ENCODE measurements around the gene TRPV3. TPM values are rescaled to one million over a fixed set of nuclear protein-coding genes. Genes with fewer than 3 reads are reported as not detected.

The TRPV3 gene
- total RNA-seq, 1 donor from 2014 or later = 1.6 TPM

DNA sequence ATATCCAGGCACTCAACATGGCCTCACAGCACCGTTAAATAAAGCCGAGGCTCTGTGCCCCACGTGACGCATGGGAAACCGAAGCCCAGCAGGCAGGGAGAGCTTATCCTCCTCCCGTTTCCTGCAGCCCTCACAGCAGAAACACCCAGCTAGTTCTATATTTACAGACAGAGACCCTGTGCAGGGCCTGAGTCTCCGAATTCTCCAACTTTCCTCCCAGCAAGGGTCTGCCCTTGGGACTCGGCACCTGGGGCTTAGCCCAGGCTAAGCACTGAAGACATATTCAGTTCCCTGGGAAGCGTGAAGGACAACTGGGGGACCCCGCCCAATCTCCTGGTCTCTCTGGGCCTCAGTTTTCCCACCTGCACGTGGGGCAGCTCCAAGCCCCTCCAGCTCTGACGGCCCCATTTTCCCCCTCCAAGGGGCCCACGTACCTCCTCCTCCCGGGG lies 29.2 kb downstream of the TRPV3 start:
- TF ChIP-seq, protein P1, sequence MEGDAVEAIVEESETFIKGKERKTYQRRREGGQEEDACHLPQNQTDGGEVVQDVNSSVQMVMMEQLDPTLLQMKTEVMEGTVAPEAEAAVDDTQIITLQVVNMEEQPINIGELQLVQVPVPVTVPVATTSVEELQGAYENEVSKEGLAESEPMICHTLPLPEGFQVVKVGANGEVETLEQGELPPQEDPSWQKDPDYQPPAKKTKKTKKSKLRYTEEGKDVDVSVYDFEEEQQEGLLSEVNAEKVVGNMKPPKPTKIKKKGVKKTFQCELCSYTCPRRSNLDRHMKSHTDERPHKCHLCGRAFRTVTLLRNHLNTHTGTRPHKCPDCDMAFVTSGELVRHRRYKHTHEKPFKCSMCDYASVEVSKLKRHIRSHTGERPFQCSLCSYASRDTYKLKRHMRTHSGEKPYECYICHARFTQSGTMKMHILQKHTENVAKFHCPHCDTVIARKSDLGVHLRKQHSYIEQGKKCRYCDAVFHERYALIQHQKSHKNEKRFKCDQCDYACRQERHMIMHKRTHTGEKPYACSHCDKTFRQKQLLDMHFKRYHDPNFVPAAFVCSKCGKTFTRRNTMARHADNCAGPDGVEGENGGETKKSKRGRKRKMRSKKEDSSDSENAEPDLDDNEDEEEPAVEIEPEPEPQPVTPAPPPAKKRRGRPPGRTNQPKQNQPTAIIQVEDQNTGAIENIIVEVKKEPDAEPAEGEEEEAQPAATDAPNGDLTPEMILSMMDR (IDR thresholded peaks at IDR 0.05; ENCODE audit: unreplicated experiment) = no peak
- H3K27me3 Mint-ChIP-seq = peaks cover 4% of the 10 kb centered on the region
- H3K27ac Mint-ChIP-seq = no peak overlapping the region
- DNase-seq (ENCODE audit: low spot score, unreplicated experiment) = no peak
- H3K36me3 Mint-ChIP-seq (ENCODE audit: insufficient read depth) = no peaks in the 10 kb centered on the region
- H3K9me3 Mint-ChIP-seq (ENCODE audit: low read depth) = no peaks in the 10 kb centered on the region
- no peak overlapping the region for H3K4me3 Mint-ChIP-seq (ENCODE audit: low read depth)
- peaks cover 6% of the 10 kb centered on the region for H3K4me1 Mint-ChIP-seq (ENCODE audit: low read depth)

DNA sequence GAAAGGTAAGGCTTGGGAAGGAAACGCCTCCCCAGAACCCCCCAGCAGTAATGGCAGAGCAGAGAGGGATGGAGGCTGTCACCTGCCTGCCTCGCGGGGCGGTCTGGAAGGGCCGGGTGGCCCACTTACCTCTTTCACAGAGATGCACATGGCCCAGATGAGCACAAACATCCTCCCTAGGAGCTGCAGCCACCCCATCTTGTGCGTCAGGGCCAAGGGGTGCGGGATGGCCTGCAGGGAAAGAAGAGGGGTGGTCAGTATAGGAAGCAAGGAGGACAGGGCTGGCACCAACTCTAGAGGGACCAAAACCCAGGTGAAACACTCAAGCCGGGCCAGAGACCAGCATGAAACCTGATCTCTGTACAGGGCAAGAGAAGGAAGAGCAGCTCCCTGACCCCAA lies 29.7 kb downstream of the TRPV3 start:
- H3K27me3 Mint-ChIP-seq = no peaks in the 10 kb centered on the region
- peaks cover 6% of the 10 kb centered on the region for H3K4me1 Mint-ChIP-seq (ENCODE audit: low read depth)
- TF ChIP-seq, protein P1 (IDR thresholded peaks at IDR 0.05; ENCODE audit: unreplicated experiment) = no peak

DNA sequence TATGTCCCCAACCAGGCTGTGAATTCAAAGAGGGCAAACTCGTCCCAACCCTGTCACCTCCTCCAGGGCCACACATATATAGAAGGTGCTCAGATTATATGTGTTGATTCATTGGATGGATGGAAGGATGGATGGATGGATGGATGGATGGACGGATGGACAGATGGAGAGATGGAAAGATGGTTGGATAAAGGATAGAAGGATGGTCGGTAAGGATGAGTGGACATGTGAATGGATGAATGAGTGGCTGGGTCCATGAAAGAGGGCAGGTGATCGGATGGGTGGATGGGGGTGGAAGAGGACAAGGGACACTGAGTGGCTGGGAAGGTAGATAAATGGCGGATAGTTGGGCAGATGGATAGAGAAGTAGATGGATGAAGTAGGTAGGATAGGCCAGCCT lies 30.1 kb downstream of the TRPV3 start:
- H3K27me3 Mint-ChIP-seq = no peaks in the 10 kb centered on the region
- peaks cover 6% of the 10 kb centered on the region for H3K4me1 Mint-ChIP-seq (ENCODE audit: low read depth)
- H3K27ac Mint-ChIP-seq = no peak overlapping the region

More for the DNA sequence above, 29.7 kb downstream of the TRPV3 start:
- Mint-ChIP-seq H3K36me3 (ENCODE audit: insufficient read depth) (no peaks in the 10 kb centered on the region), H3K27ac (no peak overlapping the region), H3K9me3 (ENCODE audit: low read depth) (no peaks in the 10 kb centered on the region), H3K4me3 (ENCODE audit: low read depth) (no peak overlapping the region)
- DNase-seq (ENCODE audit: low spot score, unreplicated experiment) = no peak

DNA sequence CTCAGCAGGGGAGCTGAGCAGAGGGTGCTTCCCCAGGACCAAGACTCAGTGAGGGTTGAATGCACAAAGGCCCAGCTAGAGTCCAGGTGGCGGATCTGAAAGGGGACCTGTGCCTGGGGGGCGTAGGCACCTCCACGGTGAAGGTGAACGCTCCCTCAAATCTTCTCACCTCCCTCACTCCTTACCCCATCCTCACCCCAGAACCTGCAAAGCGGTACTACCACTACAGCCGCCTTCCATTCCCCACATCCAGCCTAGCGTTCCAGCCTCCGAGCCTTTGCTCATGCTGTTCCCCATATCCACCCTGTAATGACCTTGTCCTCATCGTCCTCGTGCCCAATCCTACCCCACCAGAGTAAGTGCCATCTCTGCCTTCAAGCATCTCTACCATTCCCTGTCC lies 30.6 kb downstream of the TRPV3 start:
- no peaks in the 10 kb centered on the region for H3K27me3 Mint-ChIP-seq
- DNase-seq (ENCODE audit: low spot score, unreplicated experiment) = no peak
- peaks cover 6% of the 10 kb centered on the region for H3K4me1 Mint-ChIP-seq (ENCODE audit: low read depth)
- no peaks in the 10 kb centered on the region for H3K36me3 Mint-ChIP-seq (ENCODE audit: insufficient read depth)
- no peak overlapping the region for H3K27ac Mint-ChIP-seq
- no peak overlapping the region for H3K4me3 Mint-ChIP-seq (ENCODE audit: low read depth)
- no peaks in the 10 kb centered on the region for H3K9me3 Mint-ChIP-seq (ENCODE audit: low read depth)
- TF ChIP-seq, protein P1 (IDR thresholded peaks at IDR 0.05; ENCODE audit: unreplicated experiment) = no peak

More for the DNA sequence above, 30.1 kb downstream of the TRPV3 start:
- DNase-seq (ENCODE audit: low spot score, unreplicated experiment) = no peak
- H3K36me3 Mint-ChIP-seq (ENCODE audit: insufficient read depth) = no peaks in the 10 kb centered on the region
- no peak overlapping the region for H3K4me3 Mint-ChIP-seq (ENCODE audit: low read depth)
- H3K9me3 Mint-ChIP-seq (ENCODE audit: low read depth) = no peaks in the 10 kb centered on the region
- TF ChIP-seq, protein P1 (IDR thresholded peaks at IDR 0.05; ENCODE audit: unreplicated experiment) = no peak

DNA sequence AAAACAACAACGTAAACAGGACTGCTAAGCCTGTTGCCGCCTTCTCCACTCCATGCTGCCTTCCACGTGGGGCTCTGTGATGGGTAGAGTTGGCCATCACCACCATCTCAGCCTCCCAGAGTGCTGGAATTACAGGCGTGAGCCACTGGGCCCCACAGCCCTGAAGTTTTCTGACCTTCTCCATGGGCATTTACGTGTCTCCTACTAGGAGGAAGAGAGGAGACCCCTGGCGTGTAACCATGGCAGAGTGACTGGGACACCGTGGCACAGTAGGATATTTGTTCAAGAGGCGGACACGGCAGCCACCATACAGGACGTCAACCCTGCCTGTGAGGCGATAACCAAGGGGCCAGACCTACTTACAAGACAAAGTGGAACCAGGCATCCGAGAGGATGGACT lies 31.1 kb downstream of the TRPV3 start:
- H3K9me3 Mint-ChIP-seq (ENCODE audit: low read depth) = no peaks in the 10 kb centered on the region
- H3K4me1 Mint-ChIP-seq (ENCODE audit: low read depth) = peaks cover 6% of the 10 kb centered on the region
- no peaks in the 10 kb centered on the region for H3K27me3 Mint-ChIP-seq
- DNase-seq (ENCODE audit: low spot score, unreplicated experiment) = no peak
- no peak overlapping the region for H3K27ac Mint-ChIP-seq
- H3K4me3 Mint-ChIP-seq (ENCODE audit: low read depth) = no peak overlapping the region
- H3K36me3 Mint-ChIP-seq (ENCODE audit: insufficient read depth) = no peaks in the 10 kb centered on the region
- TF ChIP-seq, protein P1 (IDR thresholded peaks at IDR 0.05; ENCODE audit: unreplicated experiment) = no peak

All from progenitor cell of endocrine pancreas (in vitro differentiated cells).